HEK293T (cell line): ENCODE results near the gene AMZ1.

Experiments
- ARNT ChIP-seq: fragments of 450-650 bp; IDR thresholded peaks from 2 replicates; pipeline ENCODE4 v1.6.1; 2017; ENCODE audit warnings: mild to moderate bottlenecking
- BHLHE40 ChIP-seq: fragments of 450-650 bp; IDR thresholded peaks from 2 replicates; pipeline ENCODE4 v1.6.1; 2016; ENCODE audit warnings: mild to moderate bottlenecking, moderate library complexity, borderline replicate concordance
- FOXA1 ChIP-seq: fragments of 450-650 bp; IDR thresholded peaks from 2 replicates; pipeline ENCODE4 v1.6.1; 2016; ENCODE audit warnings: mild to moderate bottlenecking
- FOXM1 ChIP-seq: fragments of 450-650 bp; IDR thresholded peaks from 2 replicates; pipeline ENCODE4 v1.6.1; 2017; ENCODE audit warnings: mild to moderate bottlenecking, borderline replicate concordance
- HDGF ChIP-seq: fragments of 450-650 bp; IDR thresholded peaks from 2 replicates; pipeline ENCODE4 v1.6.1; 2017; ENCODE audit warnings: antibody characterized with exemption, borderline replicate concordance
- LEF1 ChIP-seq: fragments of 450-650 bp; IDR thresholded peaks from 2 replicates; pipeline ENCODE4 v1.6.1; 2017; ENCODE audit warnings: mild to moderate bottlenecking, borderline replicate concordance
- NFRKB ChIP-seq: fragments of 450-650 bp; IDR thresholded peaks from 2 replicates; pipeline ENCODE4 v1.6.1; 2016; ENCODE audit warnings: mild to moderate bottlenecking, moderate library complexity
- SP1 ChIP-seq: fragments of 450-650 bp; IDR thresholded peaks from 2 replicates; pipeline ENCODE4 v1.6.1; 2017
- SUZ12 ChIP-seq: fragments of 450-650 bp; IDR thresholded peaks from 2 replicates; pipeline ENCODE4 v1.6.1; 2016; ENCODE audit warnings: mild to moderate bottlenecking
- ZNF384 ChIP-seq: fragments of 450-650 bp; IDR thresholded peaks from 2 replicates; pipeline ENCODE4 v1.6.1; 2016
- TF ChIP-seq, protein P1 (sequence below): fragments of 450-650 bp; IDR thresholded peaks from 2 replicates; pipeline ENCODE4 v1.6.1; 2016

DNA sequence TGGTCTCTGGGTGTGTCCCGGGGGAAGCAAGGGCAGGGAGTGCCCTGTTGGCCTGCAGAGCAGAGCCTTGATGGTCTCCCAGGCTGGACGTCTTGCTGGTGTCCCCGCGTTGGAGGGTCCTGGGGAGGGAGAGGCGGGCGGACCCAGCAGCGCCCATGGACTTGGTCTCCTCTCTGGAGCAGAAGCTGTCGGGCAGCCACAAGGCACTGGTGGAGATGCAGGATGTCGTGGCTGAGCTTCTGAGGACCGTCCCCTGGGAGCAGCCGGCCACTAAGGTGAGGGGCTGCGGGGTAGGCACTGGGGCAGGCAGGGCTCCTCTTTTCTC is 35.3 kb upstream of the AMZ1 start:
- TF ChIP-seq, protein P1, sequence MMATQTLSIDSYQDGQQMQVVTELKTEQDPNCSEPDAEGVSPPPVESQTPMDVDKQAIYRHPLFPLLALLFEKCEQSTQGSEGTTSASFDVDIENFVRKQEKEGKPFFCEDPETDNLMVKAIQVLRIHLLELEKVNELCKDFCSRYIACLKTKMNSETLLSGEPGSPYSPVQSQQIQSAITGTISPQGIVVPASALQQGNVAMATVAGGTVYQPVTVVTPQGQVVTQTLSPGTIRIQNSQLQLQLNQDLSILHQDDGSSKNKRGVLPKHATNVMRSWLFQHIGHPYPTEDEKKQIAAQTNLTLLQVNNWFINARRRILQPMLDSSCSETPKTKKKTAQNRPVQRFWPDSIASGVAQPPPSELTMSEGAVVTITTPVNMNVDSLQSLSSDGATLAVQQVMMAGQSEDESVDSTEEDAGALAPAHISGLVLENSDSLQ = no peak
- TF ChIP-seq NFRKB (no peak), SUZ12 (no peak), FOXM1 (no peak), HDGF (no peak), SP1 (no peak), FOXA1 (no peak), ZNF384 (no peak), ARNT (no peak), BHLHE40 (no peak), LEF1 (no peak)
